H1 (cell line): ENCODE data around the gene CHST8. TPM values are rescaled to one million over a fixed set of nuclear protein-coding genes. Genes with fewer than 3 reads are reported as not detected.

Experiments
- CTCF ChIA-PET: fragments of 300-600 bp; sonication (Branson Sonifier 250); formaldehyde crosslinking; loops from one replicate; lab custom pipeline; 2021; ENCODE audit not compliant: partially characterized antibody; lab: Charles Lee
- POLR2A ChIA-PET: fragments of 300-600 bp; sonication (Branson Sonifier 250); formaldehyde crosslinking; loops from one replicate; lab custom pipeline; 2021; ENCODE audit warnings: inconsistent platforms; ENCODE audit not compliant: partially characterized antibody; lab: Charles Lee
- DNase-seq, 2 experiments: peaks; one replicate each; pipeline versions ENCODE4 v3.0.0 to v3.0.0-alpha.2; 2010 to 2022; ENCODE audit warnings: low spot score in 2 of 2, low read depth in 1 of 2, mixed read lengths in 1 of 2
- FAIRE-seq: peaks from 2 replicates; lab custom pipeline; 2011; peaks lifted over from hg19 to GRCh38; lab: Jason Lieb, UNC
- H2AFZ ChIP-seq: 2 replicates; pipeline ENCODE4 v1.8.1; 2012; ENCODE audit warnings: low read length, inconsistent platforms
- H2AK5ac ChIP-seq: 2 replicates; pipeline ENCODE4 v1.6.1; 2013; ENCODE audit warnings: low read depth, low read length
- H2BK120ac ChIP-seq: replicated peaks from 2 replicates; pipeline ENCODE3; 2013; ENCODE audit warnings: low read depth, low read length, inconsistent platforms
- H2BK12ac ChIP-seq: 2 replicates; pipeline ENCODE4 v1.6.1; 2013; ENCODE audit warnings: low read depth, low read length
- H2BK15ac ChIP-seq: 2 replicates; pipeline ENCODE4 v1.6.1; 2013; ENCODE audit warnings: low read length
- H2BK20ac ChIP-seq: 2 replicates; pipeline ENCODE4 v1.6.1; 2013; ENCODE audit warnings: low read length
- H2BK5ac ChIP-seq: 2 replicates; pipeline ENCODE4 v1.6.1; 2013; ENCODE audit warnings: low read depth, low read length
- H3K14ac ChIP-seq: 2 replicates; pipeline ENCODE4 v1.6.1; 2013; ENCODE audit warnings: inconsistent platforms; ENCODE audit not compliant: insufficient read length
- H3K18ac ChIP-seq: 2 replicates; pipeline ENCODE4 v1.6.1; 2013; ENCODE audit warnings: low read length; ENCODE audit errors: extremely low read depth
- H3K23ac ChIP-seq: 2 replicates; pipeline ENCODE4 v1.6.1; 2013; ENCODE audit warnings: inconsistent platforms; ENCODE audit not compliant: insufficient read length
- H3K23me2 ChIP-seq: 2 replicates; pipeline ENCODE4 v1.6.1; 2013; ENCODE audit warnings: low read depth, low read length
- H3K27ac ChIP-seq: 2 replicates; pipeline ENCODE4 v1.6.1; 2011; ENCODE audit warnings: low read depth, low read length, inconsistent platforms
- H3K27me3 ChIP-seq, 4 experiments: replicated peaks in 1 of 4; 1 replicate in 1 of 4; 2 replicates in 3 of 4; pipeline versions ENCODE4 v1.6.1 to v1.8.1; 2011 to 2013; ENCODE audit warnings: low read length in 3 of 4, mild to moderate bottlenecking in 3 of 4, inconsistent platforms in 2 of 4, mixed read lengths in 2 of 4, moderate library complexity in 1 of 4; ENCODE audit not compliant: control insufficient read depth in 3 of 4, insufficient read depth in 3 of 4; ENCODE audit errors: extremely low read depth in 1 of 4
- H3K36me3 ChIP-seq, 4 experiments: 2 replicates each; pipeline versions ENCODE4 v1.6.1 to v1.8.1; 2011 to 2013; ENCODE audit warnings: mild to moderate bottlenecking in 4 of 4, low read length in 3 of 4, moderate library complexity in 2 of 4, control low read depth in 1 of 4, inconsistent platforms in 1 of 4; ENCODE audit not compliant: insufficient read depth in 4 of 4, control insufficient read depth in 2 of 4
- H3K4ac ChIP-seq: replicated peaks from 2 replicates; pipeline ENCODE3; 2013; ENCODE audit warnings: low read length, low read depth, mixed read lengths, inconsistent platforms; ENCODE audit not compliant: insufficient read length
- H3K4me1 ChIP-seq, 4 experiments: replicated peaks in 1 of 4; 1 replicate in 1 of 4; 2 replicates in 3 of 4; pipeline versions ENCODE4 v1.6.1 to v1.8.1; 2011 to 2013; ENCODE audit warnings: low read length in 3 of 4, inconsistent platforms in 2 of 4, mixed read lengths in 1 of 4; ENCODE audit not compliant: insufficient read depth in 4 of 4, control insufficient read depth in 3 of 4
- H3K4me2 ChIP-seq, 2 experiments: 2 replicates each; pipeline versions ENCODE4 v1.6.1 to v1.8.1; 2011 to 2013; ENCODE audit warnings: low read depth in 2 of 2, low read length in 2 of 2, control low read depth in 1 of 2, inconsistent platforms in 1 of 2, mild to moderate bottlenecking in 1 of 2; ENCODE audit not compliant: insufficient read depth in 1 of 2
- H3K4me3 ChIP-seq, 4 experiments: fragments of 200-600, 300-600 bp in 1 of 4; sonication (generic), shearing (Covaris generic), sonication (Bioruptor Twin) in 1 of 4; 2 replicates each; pipeline versions ENCODE4 v1.5.1 to v1.8.1; 2011 to 2016; ENCODE audit warnings: low read length in 4 of 4, low read depth in 3 of 4, control low read depth in 2 of 4, inconsistent platforms in 2 of 4, mild to moderate bottlenecking in 2 of 4, mixed read lengths in 1 of 4, moderate library complexity in 1 of 4; ENCODE audit not compliant: insufficient read depth in 2 of 4; ENCODE audit errors: extremely low read depth in 1 of 4
- H3K56ac ChIP-seq: replicated peaks from 2 replicates; pipeline ENCODE3; 2013; ENCODE audit warnings: low read depth, mild to moderate bottlenecking, mixed read lengths, low read length, inconsistent platforms; ENCODE audit not compliant: insufficient read length
- H3K79me1 ChIP-seq: 2 replicates; pipeline ENCODE4 v1.6.1; 2013; ENCODE audit warnings: low read depth, low read length, control low read depth
- H3K79me2 ChIP-seq, 2 experiments: 2 replicates each; pipeline versions ENCODE4 v1.6.1 to v1.8.1; 2012 to 2013; ENCODE audit warnings: low read length in 2 of 2, mild to moderate bottlenecking in 2 of 2, inconsistent platforms in 1 of 2; ENCODE audit not compliant: insufficient read depth in 2 of 2, control insufficient read depth in 1 of 2
- H3K9ac ChIP-seq, 4 experiments: replicated peaks in 1 of 4; 1 replicate in 1 of 4; 2 replicates in 3 of 4; pipeline versions ENCODE4 v1.6.1 to v1.8.1; 2011 to 2013; ENCODE audit warnings: low read depth in 3 of 4, low read length in 3 of 4, control low read depth in 2 of 4, mild to moderate bottlenecking in 2 of 4, moderate library complexity in 2 of 4, inconsistent platforms in 1 of 4; ENCODE audit errors: extremely low read depth in 1 of 4
- H3K9me3 ChIP-seq, 2 experiments: 2 replicates each; pipeline versions ENCODE4 v1.6.1 to v1.8.1; 2012 to 2013; ENCODE audit warnings: mild to moderate bottlenecking in 2 of 2, moderate library complexity in 2 of 2, control low read depth in 1 of 2, inconsistent platforms in 1 of 2, low read depth in 1 of 2, low read length in 1 of 2, mixed read lengths in 1 of 2; ENCODE audit not compliant: insufficient read depth in 2 of 2
- H4K20me1 ChIP-seq, 2 experiments: replicated peaks in 1 of 2; 2 replicates each; pipeline versions ENCODE3 to v1.8.1; 2011 to 2013; ENCODE audit warnings: inconsistent platforms in 2 of 2, low read length in 2 of 2, mild to moderate bottlenecking in 1 of 2; ENCODE audit not compliant: insufficient read depth in 2 of 2, control insufficient read depth in 1 of 2
- H4K5ac ChIP-seq: 2 replicates; pipeline ENCODE4 v1.6.1; 2013; ENCODE audit warnings: low read length, low read depth, mixed read lengths, inconsistent platforms; ENCODE audit not compliant: insufficient read length
- H4K8ac ChIP-seq: 2 replicates; pipeline ENCODE4 v1.8.0; 2013; ENCODE audit warnings: mild to moderate bottlenecking, moderate library complexity, low read length, inconsistent platforms; ENCODE audit not compliant: insufficient read depth; ENCODE audit errors: extremely low read depth
- H4K91ac ChIP-seq: replicated peaks from 2 replicates; pipeline ENCODE3; 2013; ENCODE audit warnings: low read length, mixed read lengths, inconsistent platforms; ENCODE audit not compliant: insufficient read length
- RFX5 ChIP-seq: IDR thresholded peaks from 2 replicates; pipeline ENCODE4 v1.6.1; 2011; ENCODE audit warnings: low read depth, low read length, improper control_type of control experiment, borderline replicate concordance
- WGBS, 2 experiments: shearing (Covaris generic) in 1 of 2; methylation state at CpG; one replicate each; pipeline versions ENCODE4 v1.1.6 to v1.1.7; 2013 to 2015; ENCODE audit warnings: low lambda C conversion rate in 2 of 2, mixed read lengths in 2 of 2, inconsistent platforms in 1 of 2, low coverage in 1 of 2, missing lambda C conversion rate in 1 of 2; ENCODE audit not compliant: insufficient replicate concordance in 2 of 2, insufficient coverage in 1 of 2, insufficient read length in 1 of 2; ENCODE audit errors: extremely low coverage in 1 of 2, missing lambda C conversion rate in 1 of 2; 5-methylcytosine and 5-hydroxymethylcytosine counted together
- polyA plus RNA-seq, 7 experiments: library from polyadenylated mRNA; depleted of rRNA in 3 of 7; stranded (reverse) in 5 of 7; unstranded in 2 of 7; fragments of >200 nt in 5 of 7; fragments of 200-250 nt in 2 of 7; gene quantifications; 1 replicate in 5 of 7; 2 replicates in 1 of 7; 4 replicates in 1 of 7; pipeline versions ENCODE4 v1.2.1 to v1.2.3, GENCODE V29; 2011 to 2013; ENCODE audit warnings: missing spikeins in 2 of 7, mixed read lengths in 2 of 7
- total RNA-seq: library from RNA; stranded (reverse); fragmentation: NEBNext Ultra II Directional; extraction: Animal tissue kit (Norgen Biotek cat#: 25700); gene quantifications from 2 replicates; pipeline ENCODE4 v1.2.1, GENCODE V29; 2021
- TF ChIP-seq, protein P1 (sequence below): IDR thresholded peaks from 2 replicates; pipeline ENCODE4 v1.6.1; 2012; ENCODE audit warnings: inconsistent platforms

The CHST8 gene
- total and polyA plus RNA-seq, 2 of the 8 experiments (the other 6 are each of a cell fraction or from before 2014, with no cell fraction given), result 10.8 to 28.2 TPM

DNA sequence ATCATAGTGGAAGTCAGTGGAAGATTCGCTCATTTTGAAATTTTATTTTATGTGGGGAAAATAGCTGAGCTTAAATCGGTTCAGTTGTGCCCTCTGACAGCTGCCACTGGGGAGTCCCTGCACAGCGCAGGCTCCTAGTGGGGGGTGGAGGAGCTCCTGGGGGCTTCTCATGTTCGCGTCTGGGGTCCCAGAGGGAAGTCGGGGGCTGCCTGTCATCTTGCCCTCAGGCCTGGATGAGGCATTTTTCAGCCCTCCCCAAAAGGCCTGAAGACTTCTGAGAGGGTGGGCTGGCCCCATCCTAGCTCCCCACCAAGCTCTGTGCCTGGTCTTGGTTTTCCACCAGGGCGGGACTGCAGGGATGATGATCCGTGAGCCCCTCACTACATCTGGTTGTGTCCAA is 82.1 kb downstream of the CHST8 start:
- ChIA-PET CTCF (interaction anchor here (1.0 to 2.1 kb wide), 10 partner anchors 12 to 288 kb away, joined by 3 to 6 read pairs (median 4); no protein-coding TSS in a partner anchor), POLR2A (no interaction called here)
- Histone ChIP-seq H3K9ac (no peak overlapping the region), H3K23ac (no peak overlapping the region), H3K27me3 (no peaks in the 10 kb centered on the region), H4K8ac (no peak overlapping the region), H3K9me3 (no peaks in the 10 kb centered on the region), H2BK12ac (no peak overlapping the region), H3K4me2 (no peak overlapping the region), H2BK20ac (no peak overlapping the region), H2AFZ (no peak overlapping the region), H3K56ac (no peak overlapping the region), H3K36me3 (no peaks in the 10 kb centered on the region), H3K4me1 (peaks cover 0 to 8% (median 3%) of the 10 kb centered on the region in 4 experiments; a peak in 6 of 7 replicates), H3K18ac (no peak overlapping the region), H4K5ac (no peak overlapping the region), H3K4ac (no peak overlapping the region), H3K27ac (no peak overlapping the region), H4K20me1 (peaks cover 0 to 3% of the 10 kb centered on the region in 2 experiments), H2BK15ac (0 out of 2 replicates have a peak overlapping the region, but pooled peaks have one; percentile 5), H2AK5ac (no peak overlapping the region), H2BK120ac (no peak overlapping the region), H3K14ac (no peak overlapping the region), H4K91ac (no peak overlapping the region), H2BK5ac (no peak overlapping the region), H3K79me1 (no peaks in the 10 kb centered on the region; the same call in 1 of the 2 replicates), H3K79me2 (no peaks in the 10 kb centered on the region), H3K23me2 (no peaks in the 10 kb centered on the region), H3K4me3 (no peak overlapping the region)
- TF ChIP-seq, protein P1, sequence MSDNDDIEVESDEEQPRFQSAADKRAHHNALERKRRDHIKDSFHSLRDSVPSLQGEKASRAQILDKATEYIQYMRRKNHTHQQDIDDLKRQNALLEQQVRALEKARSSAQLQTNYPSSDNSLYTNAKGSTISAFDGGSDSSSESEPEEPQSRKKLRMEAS, result no peak
- TF ChIP-seq RFX5, result no peak
- FAIRE-seq (no peak), DNase-seq (no peak)
- 91% methylated on average over 8 of the region's 8 CpGs; no CpG with 5 or more reads in 1 of the 2 experiments for WGBS, 2 experiments
